Thoracic aorta (tissue), 2 donors: ENCODE results near the gene STAMBPL1. TPM values are rescaled to one million over a fixed set of nuclear protein-coding genes. Genes with fewer than 3 reads are reported as not detected.

ENCODE experiments used
- ATAC-seq: fragments of 150-250 bp; one replicate; pipeline ENCODE4 v1.8.0; 2017; ENCODE audit warnings: low read depth; ENCODE audit not compliant: insufficient number of reproducible peaks, low FRiP score
- DNase-seq: peaks from one replicate; pipeline ENCODE4 v3.0.0-alpha.2; 2020; ENCODE audit warnings: low spot score
- H3K27ac ChIP-seq, 2 donors: fragments of 200-600 bp; sonication (generic); 1 replicate in 1 of 2; 2 replicates in 1 of 2; pipeline ENCODE4 v1.5.1; 2016; ENCODE audit warnings: mild to moderate bottlenecking in 2 of 2, moderate library complexity in 2 of 2
- H3K27me3 ChIP-seq: fragments of 200-600 bp; sonication (generic); replicated peaks from 2 replicates; pipeline ENCODE4 v1.6.0; 2016; ENCODE audit warnings: mild to moderate bottlenecking; ENCODE audit not compliant: insufficient read depth
- H3K36me3 ChIP-seq: fragments of 200-600 bp; sonication (generic); one replicate; pipeline ENCODE4 v1.5.1; 2016
- H3K4me1 ChIP-seq, 2 donors: fragments of 200-600 bp; sonication (generic); 1 replicate in 1 of 2; 2 replicates in 1 of 2; pipeline versions ENCODE4 v1.5.1 to v1.6.0; 2016; ENCODE audit warnings: low read depth in 2 of 2, mild to moderate bottlenecking in 1 of 2; ENCODE audit not compliant: control insufficient read depth in 1 of 2
- H3K4me3 ChIP-seq: fragments of 200-600 bp; sonication (generic); 2 replicates; pipeline ENCODE4 v1.5.1; 2016; ENCODE audit warnings: mild to moderate bottlenecking
- H3K9me3 ChIP-seq: fragments of 200-600 bp; sonication (generic); 2 replicates; pipeline ENCODE4 v1.5.1; 2016
- total RNA-seq, 2 donors: library from RNA; depleted of rRNA; stranded (reverse); fragments of >200 nt; gene quantifications; one replicate each; pipeline versions ENCODE4 v1.1.0 to v1.2.3, GENCODE V29; 2016
- TF ChIP-seq, protein P1 (sequence below): fragments of 200-600 bp; sonication (generic); IDR thresholded peaks from one replicate; pipeline ENCODE4 v1.5.1; 2019; ENCODE audit warnings: antibody characterized with exemption

STAMBPL1 gene
- total RNA-seq, 2 donors from 2014 or later = 2.2 to 10.0 TPM

DNA sequence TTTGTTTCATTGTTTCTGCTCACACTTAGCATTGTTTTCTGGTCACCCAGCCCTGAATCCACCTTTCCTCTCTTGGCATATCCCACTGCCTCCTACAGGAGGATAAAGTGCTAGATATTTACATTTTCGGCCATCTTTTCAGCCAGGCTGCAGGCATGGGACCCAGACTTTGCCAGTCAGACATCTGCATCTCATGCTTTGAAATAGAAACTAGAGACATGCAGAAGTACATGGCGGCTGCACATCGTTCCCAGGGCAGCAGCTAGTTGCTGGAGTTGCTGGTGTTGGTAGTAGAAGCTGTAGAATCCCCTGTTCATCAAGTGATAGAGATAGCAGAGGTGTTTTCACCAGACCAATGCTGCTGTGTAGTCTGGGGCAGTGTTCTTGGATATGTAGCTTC, 18.7 kb downstream of the STAMBPL1 start:
- TF ChIP-seq, protein P1, sequence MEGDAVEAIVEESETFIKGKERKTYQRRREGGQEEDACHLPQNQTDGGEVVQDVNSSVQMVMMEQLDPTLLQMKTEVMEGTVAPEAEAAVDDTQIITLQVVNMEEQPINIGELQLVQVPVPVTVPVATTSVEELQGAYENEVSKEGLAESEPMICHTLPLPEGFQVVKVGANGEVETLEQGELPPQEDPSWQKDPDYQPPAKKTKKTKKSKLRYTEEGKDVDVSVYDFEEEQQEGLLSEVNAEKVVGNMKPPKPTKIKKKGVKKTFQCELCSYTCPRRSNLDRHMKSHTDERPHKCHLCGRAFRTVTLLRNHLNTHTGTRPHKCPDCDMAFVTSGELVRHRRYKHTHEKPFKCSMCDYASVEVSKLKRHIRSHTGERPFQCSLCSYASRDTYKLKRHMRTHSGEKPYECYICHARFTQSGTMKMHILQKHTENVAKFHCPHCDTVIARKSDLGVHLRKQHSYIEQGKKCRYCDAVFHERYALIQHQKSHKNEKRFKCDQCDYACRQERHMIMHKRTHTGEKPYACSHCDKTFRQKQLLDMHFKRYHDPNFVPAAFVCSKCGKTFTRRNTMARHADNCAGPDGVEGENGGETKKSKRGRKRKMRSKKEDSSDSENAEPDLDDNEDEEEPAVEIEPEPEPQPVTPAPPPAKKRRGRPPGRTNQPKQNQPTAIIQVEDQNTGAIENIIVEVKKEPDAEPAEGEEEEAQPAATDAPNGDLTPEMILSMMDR = no peak
- Histone ChIP-seq H3K36me3 (no peaks in the 10 kb centered on the region), H3K27me3 (no peaks in the 10 kb centered on the region), H3K4me3 (no peak overlapping the region), H3K9me3 (no peaks in the 10 kb centered on the region), H3K27ac (no peak overlapping the region), H3K4me1 (no peaks in the 10 kb centered on the region)
- DNase-seq (no peak), ATAC-seq (no peak)

DNA sequence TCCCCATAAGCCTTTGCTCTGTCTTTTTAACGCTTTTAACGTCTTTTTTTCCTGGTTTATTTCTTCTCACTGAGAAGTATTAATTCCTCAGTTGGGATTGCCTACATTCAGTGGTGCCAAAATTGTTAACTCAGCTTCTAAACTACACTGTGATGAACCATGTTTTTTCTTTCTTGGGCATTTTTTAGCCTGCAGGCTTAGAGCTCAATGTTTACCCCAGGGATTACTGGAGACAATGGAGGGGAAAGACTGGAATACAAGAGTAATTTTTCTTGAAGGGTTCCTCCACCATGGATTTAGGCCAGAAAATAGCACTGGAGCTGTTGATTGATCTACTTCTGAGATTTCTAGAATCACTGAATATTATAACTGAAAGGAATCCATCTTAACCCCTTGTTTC, 19.8 kb downstream of the STAMBPL1 start:
- Histone ChIP-seq H3K4me1 (no peaks in the 10 kb centered on the region), H3K36me3 (no peaks in the 10 kb centered on the region), H3K9me3 (no peaks in the 10 kb centered on the region), H3K4me3 (no peak overlapping the region), H3K27me3 (no peaks in the 10 kb centered on the region), H3K27ac (no peak overlapping the region)
- ATAC-seq = no peak
- DNase-seq = no peak
- TF ChIP-seq, protein P1 = no peak

DNA sequence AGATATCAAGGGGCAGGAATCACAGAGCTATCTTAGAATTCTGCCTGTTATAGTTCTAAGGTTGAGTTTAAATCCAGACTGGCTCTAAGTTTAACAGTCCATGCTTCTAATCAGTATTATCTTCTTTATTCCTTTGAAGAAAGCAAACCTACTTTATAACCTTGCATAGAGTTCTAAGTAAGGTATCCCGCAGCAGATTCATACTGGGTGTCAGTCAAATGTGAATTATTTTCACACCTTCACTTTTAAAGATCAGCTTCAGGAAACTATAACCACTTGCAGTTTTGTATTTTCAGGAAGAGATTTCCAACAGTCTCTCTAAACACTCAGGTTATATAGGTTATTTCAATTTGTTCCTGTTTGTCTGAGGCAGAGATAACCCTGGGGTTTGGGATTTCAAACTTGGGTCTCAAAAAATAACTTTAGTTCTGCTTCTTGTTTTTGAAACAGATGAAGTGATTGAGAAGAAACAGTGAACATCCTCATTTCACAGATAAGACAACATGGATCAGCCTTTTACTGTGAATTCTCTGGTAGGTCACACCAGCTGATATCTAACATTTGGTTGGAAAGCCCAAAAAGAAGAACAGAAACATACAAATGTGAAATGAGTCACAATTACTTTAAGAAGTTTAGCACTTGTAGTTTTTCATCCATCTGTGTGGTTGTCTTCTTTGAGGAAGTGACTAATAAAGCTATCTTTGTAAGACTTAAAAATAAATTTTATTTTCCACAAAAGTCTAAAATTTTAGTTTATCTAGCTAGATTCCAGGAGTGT, 21.4 kb downstream of the STAMBPL1 start:
- Histone ChIP-seq H3K9me3 (no peaks in the 10 kb centered on the region), H3K27me3 (no peaks in the 10 kb centered on the region), H3K4me3 (no peak overlapping the region), H3K36me3 (no peaks in the 10 kb centered on the region), H3K4me1 (no peaks in the 10 kb centered on the region), H3K27ac (no peak overlapping the region)
- TF ChIP-seq, protein P1 = no peak
- DNase-seq (no peak), ATAC-seq (no peak)

DNA sequence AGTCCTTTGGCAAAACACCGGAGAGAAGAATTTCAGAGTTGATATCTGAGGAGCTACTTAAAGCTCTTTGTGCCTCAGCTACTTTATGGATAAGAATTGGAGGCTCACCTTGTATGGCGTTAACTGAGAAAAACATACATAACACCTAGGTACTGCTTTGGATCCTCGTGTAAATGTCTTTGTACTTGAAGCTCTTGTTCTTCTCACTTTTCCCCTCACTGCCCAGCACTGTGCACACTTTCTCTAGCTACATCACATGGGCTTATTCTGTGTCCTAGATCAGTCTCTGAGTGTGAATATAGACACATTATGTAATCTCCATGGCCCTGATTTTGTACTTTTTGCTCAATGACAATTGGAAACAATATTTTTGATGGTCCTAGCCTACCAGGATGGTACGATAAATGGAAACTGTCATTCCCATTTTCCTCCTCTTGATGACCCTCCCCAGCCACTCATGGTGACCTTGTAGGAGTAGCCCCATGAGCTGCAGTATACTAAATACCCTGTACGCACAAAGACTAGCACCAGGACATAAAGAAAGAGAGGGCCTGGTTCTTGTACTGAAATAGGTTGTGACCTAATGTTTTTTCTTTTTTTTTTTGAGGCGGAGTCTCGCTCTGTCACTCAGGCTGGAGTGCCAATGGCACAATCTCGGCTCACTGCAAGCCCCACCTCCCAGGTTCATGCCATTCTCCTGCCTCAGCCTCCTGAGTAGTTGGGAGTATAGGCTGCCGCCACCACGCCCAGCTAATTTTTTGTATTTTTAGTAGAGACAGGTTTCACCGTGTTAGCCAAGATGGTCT, 22.1 kb downstream of the STAMBPL1 start:
- H3K36me3 ChIP-seq = no peaks in the 10 kb centered on the region
- no peak overlapping the region for H3K27ac ChIP-seq
- no peak for DNase-seq
- no peaks in the 10 kb centered on the region for H3K9me3 ChIP-seq
- no peak for ATAC-seq
- H3K4me3 ChIP-seq = no peak overlapping the region
- H3K4me1 ChIP-seq = no peaks in the 10 kb centered on the region
- TF ChIP-seq, protein P1 = no peak
- H3K27me3 ChIP-seq = no peaks in the 10 kb centered on the region

DNA sequence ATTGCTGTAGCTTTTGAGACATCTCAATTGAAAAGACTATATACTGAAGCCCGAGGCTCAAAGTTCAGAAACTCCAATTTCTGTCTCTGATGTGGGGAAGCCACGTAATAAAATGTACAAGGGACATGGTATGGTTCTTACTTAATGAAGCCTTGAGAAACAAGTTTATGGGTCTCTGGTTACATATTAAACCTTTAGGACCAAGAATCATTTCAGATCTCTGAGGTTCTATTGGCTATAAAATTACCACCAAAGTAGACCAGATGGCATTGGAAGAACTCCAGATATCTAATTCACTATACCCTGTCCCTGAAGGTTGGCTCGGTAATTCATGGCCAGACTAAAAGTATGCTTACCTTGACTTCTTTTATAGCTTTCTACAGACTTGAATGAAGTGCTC, 23.7 kb downstream of the STAMBPL1 start:
- no peaks in the 10 kb centered on the region for H3K9me3 ChIP-seq
- DNase-seq (no peak), ATAC-seq (no peak)
- H3K4me1 ChIP-seq = no peaks in the 10 kb centered on the region
- H3K27ac ChIP-seq = no peak overlapping the region
- H3K36me3 ChIP-seq = no peaks in the 10 kb centered on the region
- no peaks in the 10 kb centered on the region for H3K27me3 ChIP-seq
- no peak overlapping the region for H3K4me3 ChIP-seq
- TF ChIP-seq, protein P1 = no peak
